ENCODE measurements around the gene MVP.
"Not testable (repeated sequence)": the region's sequence is repeated elsewhere in the genome, so short reads cannot be mapped to it uniquely, and the experiment has no call there.

Gene MVP

GRCh38 chr16:29815793-29816693, 4.2 kb upstream of the MVP start, which contains the start of gene PAGR1:
Gene PAGR1, plus strand, starts transcription at chr16:29816152. Its CDS starts 374 bp downstream, at chr16:29816526.
- peak; percentile 91 for DNase-seq (ENCODE audit: low read depth)

GRCh38 chr16:29816694-29817441, 3.4 kb upstream of the MVP start:
- no peak for DNase-seq (ENCODE audit: low read depth)

- DNase-seq (ENCODE audit: low read depth), result no peak
Observed at GRCh38 chr16:29818082-29818481, 2.2 kb upstream of the MVP start.

GRCh38 chr16:29819506-29819905, 756 bp upstream of the MVP start:
- DNase-seq (ENCODE audit: low read depth), result no peak

GRCh38 chr16:29820730-29821642, 724 bp downstream of the MVP start:
- DNase-seq (ENCODE audit: low read depth), result no peak

GRCh38 chr16:29821643-29822115, 1.4 kb downstream of the MVP start:
- DNase-seq (ENCODE audit: low read depth), result no peak

GRCh38 chr16:29824589-29825144, 4.4 kb downstream of the MVP start:
- no peak for DNase-seq (ENCODE audit: low read depth)

GRCh38 chr16:29825145-29826044, 5.1 kb downstream of the MVP start:
- no peak for DNase-seq (ENCODE audit: low read depth)

GRCh38 chr16:29826342-29826695, 6.1 kb downstream of the MVP start:
- no peak for DNase-seq (ENCODE audit: low read depth)

GRCh38 chr16:29830774-29831173, 10.5 kb downstream of the MVP start:
- no peak for DNase-seq (ENCODE audit: low read depth)

GRCh38 chr16:29831490-29831889, 11.2 kb downstream of the MVP start:
- no peak for DNase-seq (ENCODE audit: low read depth)

GRCh38 chr16:29833219-29833618, 13.0 kb downstream of the MVP start:
- not testable (repeated sequence) for DNase-seq (ENCODE audit: low read depth)

- DNase-seq (ENCODE audit: low read depth), result no peak
Observed at GRCh38 chr16:29834079-29834478, 13.8 kb downstream of the MVP start.

GRCh38 chr16:29835926-29836325, 15.7 kb downstream of the MVP start:
- no peak for DNase-seq (ENCODE audit: low read depth)

GRCh38 chr16:29836623-29837022, 16.4 kb downstream of the MVP start:
- no peak for DNase-seq (ENCODE audit: low read depth)

- DNase-seq (ENCODE audit: low read depth), result no peak
Observed at GRCh38 chr16:29837841-29838240, 17.6 kb downstream of the MVP start.

GRCh38 chr16:29839822-29840221, 19.6 kb downstream of the MVP start:
- no peak for DNase-seq (ENCODE audit: low read depth)

GRCh38 chr16:29840240-29840639, 20.0 kb downstream of the MVP start:
- DNase-seq (ENCODE audit: low read depth), result no peak

- no peak for DNase-seq (ENCODE audit: low read depth)
Observed at GRCh38 chr16:29841631-29842030, 21.4 kb downstream of the MVP start.

- DNase-seq (ENCODE audit: low read depth), result no peak
Observed at GRCh38 chr16:29842732-29843346, 22.6 kb downstream of the MVP start.
